SH-SY5Y (cell line): ENCODE results near the gene GALNT2.

ENCODE experiments used
- GATA2 ChIP-seq: IDR thresholded peaks from 2 replicates; pipeline ENCODE4 v1.6.1; 2011; ENCODE audit warnings: mild to moderate bottlenecking, low read depth, low read length
- GATA3 ChIP-seq: IDR thresholded peaks from 2 replicates; pipeline ENCODE4 v1.6.1; 2011; ENCODE audit warnings: low read depth, mild to moderate bottlenecking, low read length, moderate library complexity

DNA sequence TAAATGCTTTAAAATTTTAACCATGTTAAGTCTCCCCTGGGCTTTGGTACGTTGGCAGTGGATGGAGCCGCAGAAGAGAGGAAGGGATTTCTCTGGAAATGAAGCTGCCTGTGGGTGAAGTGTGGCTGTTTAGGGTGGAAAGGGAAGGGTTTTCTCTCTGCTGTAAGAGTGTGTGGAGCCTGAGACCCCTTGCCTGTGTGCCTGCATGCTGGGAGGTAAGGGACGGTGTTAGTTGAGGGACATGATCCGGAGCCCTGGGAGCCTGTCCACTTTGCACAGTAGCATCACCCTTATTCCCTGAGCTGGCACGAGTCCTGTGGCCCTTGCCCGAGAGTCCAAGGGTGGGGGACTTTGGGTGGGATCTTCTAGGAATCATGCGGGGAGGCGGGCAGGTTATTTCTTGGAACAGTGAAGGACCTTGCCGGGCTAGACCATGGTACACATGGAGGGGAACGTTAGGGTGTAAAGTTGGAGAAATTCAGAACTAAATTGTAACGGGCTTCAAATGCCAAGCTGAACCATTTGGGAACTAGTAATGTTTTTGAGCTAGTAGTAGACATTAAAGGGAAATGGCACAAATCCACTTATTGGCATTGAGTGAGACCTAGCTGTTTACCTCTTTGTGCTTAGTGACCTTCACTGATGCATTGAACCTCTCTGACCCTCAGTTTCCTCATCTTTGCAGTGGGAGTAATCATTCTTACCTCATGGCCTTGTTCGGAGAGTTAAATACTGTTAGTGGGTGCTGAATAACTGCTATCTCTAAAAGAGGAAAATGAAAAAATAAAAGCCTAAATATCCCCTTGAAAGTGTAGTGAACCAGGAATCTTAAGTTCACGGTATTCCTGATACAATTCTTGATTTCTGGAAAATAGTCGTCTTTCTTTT, 3.5 kb downstream of the GALNT2 start:
- no peak for TF ChIP-seq GATA2
- TF ChIP-seq GATA3 = no peak
